G401 (cell line): ENCODE measurements around the gene SPDYE4. TPM values are rescaled to one million over a fixed set of nuclear protein-coding genes. Genes with fewer than 3 reads are reported as not detected.

Experiments used
- total RNA-seq: library from RNA; depleted of rRNA; stranded (reverse); fragments of >200 nt; shearing (Covaris generic); gene quantifications from 2 replicates; pipeline ENCODE4 v1.2.3, GENCODE V29; 2014; rRNA removed

SPDYE4 gene
- total RNA-seq, 1 experiment from 2014 or later, result not detected

Other genes starting within 250 kb of the SPDYE4 start
- 57.8 and 147 TPM in 2 replicates for gene MYH10, start 127.8 kb downstream of the SPDYE4 start, total RNA-seq
- gene CCDC42, start 13.7 kb downstream of the SPDYE4 start, total RNA-seq, result not detected in 2 replicates
- not detected in 2 replicates for gene MFSD6L, start 40.8 kb upstream of the SPDYE4 start, total RNA-seq
- gene PIK3R6, start 109.1 kb upstream of the SPDYE4 start, total RNA-seq, result not detected in 2 replicates
- gene PIK3R5, start 207.2 kb upstream of the SPDYE4 start, total RNA-seq, result 0.07 TPM in 1 of 2 replicates, not detected in the other